Mucosa of descending colon (tissue), 3 donors: ENCODE results near the gene DDX51. TPM values are rescaled to one million over a fixed set of nuclear protein-coding genes. Genes with fewer than 3 reads are reported as not detected.
A peak's percentile ranks its signal among the peaks of the same experiment; 100 is the strongest.

Source experiments
- ATAC-seq: fragments of 200-7000 bp; cut with Tn5 transposase; one replicate; pipeline ENCODE4 v1.9.1; 2020; ENCODE audit warnings: mild to moderate bottlenecking, moderate library complexity
- DNase-seq, 3 donors: peaks; one replicate each; pipeline ENCODE4 v3.0.0-alpha.2; 2020
- H3K36me3 ChIP-seq: fragments of 200-600 bp; one replicate; pipeline ENCODE4 v1.8.0; 2021; ENCODE audit warnings: low read depth, mild to moderate bottlenecking
- H3K4me1 ChIP-seq: fragments of 200-600 bp; one replicate; pipeline ENCODE4 v1.8.0; 2021; ENCODE audit warnings: low read depth, mild to moderate bottlenecking
- H3K4me3 ChIP-seq: fragments of 200-600 bp; one replicate; pipeline ENCODE4 v1.8.0; 2021; ENCODE audit warnings: mild to moderate bottlenecking
- H3K9me3 ChIP-seq: fragments of 200-600 bp; one replicate; pipeline ENCODE4 v1.8.0; 2021; ENCODE audit warnings: mild to moderate bottlenecking
- intact Hi-C, 2 donors: fragments of 100-400 bp; cut with DNase I in 1 of 2; cut with micrococcal nuclease in 1 of 2; formaldehyde crosslinking; loops; one replicate each; pipeline versions ENCODE4 v1.11.0 to v1.11.1; 2022; cut with DNase I, micrococcal nuclease
- total RNA-seq, 3 donors: library from RNA; stranded (reverse); fragmentation: NEBNext Ultra II Directional in 2 of 3; extraction: Animal tissue kit (Norgen Biotek cat#: 25700) in 2 of 3; gene quantifications; one replicate each; pipeline versions ENCODE4 v1.2.1 to v1.2.4, GENCODE V29; 2021 to 2023
- TF ChIP-seq, protein P1 (sequence below): fragments of 200-600 bp; IDR thresholded peaks from one replicate; pipeline ENCODE4 v1.8.0; 2022; ENCODE audit warnings: antibody characterized with exemption, mild to moderate bottlenecking
- donor health status: DM: no; HTN: no; CAD: no; lungs with moderate emphysema.
- donor health status: DM: no; HTN: no; CAD: no.
- donor health status: DM: no; HTN: yes; CAD: no.

The DDX51 gene
- total RNA-seq, 3 donors from 2014 or later = 14.2 to 18.7 (median 15.6) TPM

GRCh38 chr12:132166093-132166492 lies 22.0 kb upstream of the DDX51 start:
- DNase-seq = no peak

DNA sequence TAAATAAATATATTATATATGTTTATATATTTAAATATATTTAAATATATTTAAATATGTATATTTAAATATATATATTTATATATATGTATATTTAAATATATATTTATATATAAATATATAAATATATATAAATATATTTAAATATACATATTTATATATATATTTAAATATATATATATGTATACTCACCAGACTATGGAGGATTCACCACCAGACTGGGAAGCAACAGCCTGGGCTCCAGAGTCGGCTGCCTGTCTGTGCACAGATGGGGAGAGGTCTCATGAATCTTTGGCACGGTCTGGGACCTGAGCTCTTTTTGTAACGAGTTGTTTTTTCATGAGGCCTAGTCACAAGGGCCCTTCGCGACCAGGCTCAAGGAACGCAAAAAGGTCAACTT lies 21.5 kb upstream of the DDX51 start:
- H3K4me3 ChIP-seq = no peak overlapping the region
- no peaks in the 10 kb centered on the region for H3K4me1 ChIP-seq
- no peaks in the 10 kb centered on the region for H3K9me3 ChIP-seq
- no peak for ATAC-seq
- no peak for DNase-seq
- TF ChIP-seq, protein P1, sequence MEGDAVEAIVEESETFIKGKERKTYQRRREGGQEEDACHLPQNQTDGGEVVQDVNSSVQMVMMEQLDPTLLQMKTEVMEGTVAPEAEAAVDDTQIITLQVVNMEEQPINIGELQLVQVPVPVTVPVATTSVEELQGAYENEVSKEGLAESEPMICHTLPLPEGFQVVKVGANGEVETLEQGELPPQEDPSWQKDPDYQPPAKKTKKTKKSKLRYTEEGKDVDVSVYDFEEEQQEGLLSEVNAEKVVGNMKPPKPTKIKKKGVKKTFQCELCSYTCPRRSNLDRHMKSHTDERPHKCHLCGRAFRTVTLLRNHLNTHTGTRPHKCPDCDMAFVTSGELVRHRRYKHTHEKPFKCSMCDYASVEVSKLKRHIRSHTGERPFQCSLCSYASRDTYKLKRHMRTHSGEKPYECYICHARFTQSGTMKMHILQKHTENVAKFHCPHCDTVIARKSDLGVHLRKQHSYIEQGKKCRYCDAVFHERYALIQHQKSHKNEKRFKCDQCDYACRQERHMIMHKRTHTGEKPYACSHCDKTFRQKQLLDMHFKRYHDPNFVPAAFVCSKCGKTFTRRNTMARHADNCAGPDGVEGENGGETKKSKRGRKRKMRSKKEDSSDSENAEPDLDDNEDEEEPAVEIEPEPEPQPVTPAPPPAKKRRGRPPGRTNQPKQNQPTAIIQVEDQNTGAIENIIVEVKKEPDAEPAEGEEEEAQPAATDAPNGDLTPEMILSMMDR = no peak
- intact Hi-C loops = no loop called here
- no peaks in the 10 kb centered on the region for H3K36me3 ChIP-seq

More at GRCh38 chr12:132166093-132166492, 22.0 kb upstream of the DDX51 start:
- intact Hi-C loops = no loop called here
- H3K4me3 ChIP-seq = no peak overlapping the region
- no peak for ATAC-seq
- TF ChIP-seq, protein P1 = no peak
- H3K36me3 ChIP-seq = no peaks in the 10 kb centered on the region
- no peaks in the 10 kb centered on the region for H3K4me1 ChIP-seq
- H3K9me3 ChIP-seq = no peaks in the 10 kb centered on the region

DNA sequence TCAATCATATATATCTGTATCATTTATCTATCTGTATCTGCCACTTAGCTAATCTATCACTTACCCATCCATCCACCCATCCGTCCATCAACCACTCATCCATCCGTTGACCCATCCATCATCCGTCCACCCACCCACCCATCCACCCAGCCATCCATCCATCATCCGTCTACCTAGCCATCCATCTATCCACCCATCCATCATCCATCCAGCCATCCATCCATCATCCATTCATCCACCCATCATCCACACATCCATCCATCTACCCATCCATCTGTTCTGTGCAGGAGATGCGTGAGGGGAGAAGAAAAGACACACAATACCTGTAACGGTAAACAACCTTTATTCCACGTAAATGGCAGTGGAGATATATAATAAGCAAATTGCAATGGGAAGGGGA lies 20.3 kb upstream of the DDX51 start:
- TF ChIP-seq, protein P1 = no peak
- no peaks in the 10 kb centered on the region for H3K9me3 ChIP-seq
- DNase-seq = no peak
- no peaks in the 10 kb centered on the region for H3K4me1 ChIP-seq
- intact Hi-C loops = no loop called here
- ATAC-seq = no peak
- H3K36me3 ChIP-seq = no peaks in the 10 kb centered on the region
- H3K4me3 ChIP-seq = no peak overlapping the region

- H3K9me3 ChIP-seq = no peaks in the 10 kb centered on the region
- DNase-seq (peak in 1 of 3 donors; percentile 18), ATAC-seq (no peak)
- intact Hi-C loops = no loop called here
- no peaks in the 10 kb centered on the region for H3K36me3 ChIP-seq
- TF ChIP-seq, protein P1 = no peak
- H3K4me1 ChIP-seq = no peaks in the 10 kb centered on the region
- no peak overlapping the region for H3K4me3 ChIP-seq
Observed at GRCh38 chr12:132163911-132164288, 19.8 kb upstream of the DDX51 start.

GRCh38 chr12:132163041-132163910 lies 19.2 kb upstream of the DDX51 start:
- Histone ChIP-seq H3K4me1 (no peaks in the 10 kb centered on the region), H3K4me3 (no peak overlapping the region), H3K36me3 (no peaks in the 10 kb centered on the region), H3K9me3 (no peaks in the 10 kb centered on the region)
- peak; percentile 22 for ATAC-seq
- DNase-seq = peak in 2 of 3 donors; percentile 16 to 48
- intact Hi-C loops = no loop called here
- TF ChIP-seq, protein P1 = no peak
